BLaER1 treated with 17β-estradiol and CSF1 and Interleukin-3, amounts not matched to agents 10 nM and 100 nM (cell line): ENCODE results near the gene FLT3LG.

Source experiments
- H3K27ac ChIP-seq, 11 experiments: shearing (Covaris generic); formaldehyde crosslinking; 2 replicates each; pipeline ENCODE4 v1.8.1; 2022
- H3K27me3 ChIP-seq, 11 experiments: shearing (Covaris generic); formaldehyde crosslinking; 2 replicates each; pipeline ENCODE4 v1.8.1; 2022
- H3K36me3 ChIP-seq, 11 experiments: shearing (Covaris generic); formaldehyde crosslinking; 2 replicates each; pipeline ENCODE4 v1.8.1; 2022
- H3K4me1 ChIP-seq, 10 experiments: shearing (Covaris generic); formaldehyde crosslinking; 2 replicates each; pipeline ENCODE4 v1.8.1; 2022
- H3K4me2 ChIP-seq, 11 experiments: shearing (Covaris generic); formaldehyde crosslinking; 2 replicates each; pipeline ENCODE4 v1.8.1; 2022
- H3K4me3 ChIP-seq, 10 experiments: shearing (Covaris generic); formaldehyde crosslinking; 2 replicates each; pipeline ENCODE4 v1.8.1; 2022
- H3K9ac ChIP-seq, 11 experiments: shearing (Covaris generic); formaldehyde crosslinking; 2 replicates each; pipeline ENCODE4 v1.8.1; 2022
- H3K9me3 ChIP-seq, 11 experiments: shearing (Covaris generic); formaldehyde crosslinking; replicated peaks in 1 of 11; 2 replicates each; pipeline ENCODE4 v1.8.1; 2022
- H4K20me1 ChIP-seq, 11 experiments: shearing (Covaris generic); formaldehyde crosslinking; 2 replicates each; pipeline ENCODE4 v1.8.1; 2022
- Cebpa-rat ChIP-seq, 11 experiments: shearing (Covaris generic); IDR thresholded peaks; 2 replicates each; pipeline ENCODE4 v1.8.1; 2022

Gene FLT3LG

GRCh38 chr19:49473868-49474541, at the start of gene FLT3LG:
Gene FLT3LG, plus strand, starts transcription at chr19:49474215. Its CDS starts 425 bp downstream, at chr19:49474640.
- peak within 1 kb of the TSS; percentile 65 to 83 (median 76) for H3K9ac ChIP-seq

DNA sequence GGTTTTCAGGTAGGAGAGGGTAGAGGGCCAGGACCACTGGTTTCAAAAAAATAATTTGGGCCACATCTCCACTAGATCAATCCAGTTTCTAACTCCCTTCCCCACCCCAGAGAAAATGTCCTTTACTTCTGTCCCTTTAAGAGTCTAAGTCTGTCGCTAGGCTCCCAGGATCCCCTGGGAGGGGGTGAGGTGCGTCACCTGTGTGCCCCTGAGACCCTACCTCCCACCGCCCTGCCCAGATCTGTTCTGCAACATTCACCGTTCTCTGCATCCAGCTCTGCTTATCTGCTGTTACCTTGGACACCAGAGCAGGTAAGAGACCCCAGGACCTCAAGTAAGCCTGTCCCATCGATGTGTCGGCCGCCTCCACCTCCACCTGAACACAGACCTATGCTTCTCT, 48.8 kb upstream of the FLT3LG start, which contains the start of gene GFY:
Gene GFY (plus strand): TSS at position 211 of the 400 bp plus-strand sequence. CDS start 1,043 bp downstream, outside the sequence.
- H3K4me1 ChIP-seq: peaks cover 42 to 74% (median 67%) of the 10 kb centered on the region in 10 experiments
- H3K9ac ChIP-seq: no peak within 1 kb of the TSS
- no peak within 1 kb of the TSS for H3K27ac ChIP-seq
- peaks cover 0 to 9% (median 4%) of the 10 kb centered on the region in 11 experiments; a peak in 11 of 22 replicates for H3K9me3 ChIP-seq
- peaks cover 0 to 22% (median 6%) of the 10 kb centered on the region in 11 experiments; a peak in 11 of 22 replicates for H4K20me1 ChIP-seq
- H3K27me3 ChIP-seq: peaks cover 99 to 100% (median 100%) of the 10 kb centered on the region in 11 experiments
- H3K4me3 ChIP-seq: peak within 1 kb of the TSS in 8 of 10 experiments; percentile 3 to 56 (median 20); a peak in 9 of 20 replicates
- H3K36me3 ChIP-seq: no peaks in the 10 kb centered on the region
- no peak for TF ChIP-seq Cebpa-rat (IDR thresholded peaks at IDR 0.05)
- H3K4me2 ChIP-seq: peak within 1 kb of the TSS; percentile 62 to 93 (median 71)

More at GRCh38 chr19:49473868-49474541, at the start of gene FLT3LG:
- H3K4me3 ChIP-seq: peak within 1 kb of the TSS; percentile 46 to 71 (median 56)
- peaks cover 0 to 15% (median 0%) of the 10 kb centered on the region in 11 experiments; a peak in 6 of 22 replicates for H4K20me1 ChIP-seq
- H3K4me2 ChIP-seq: peak within 1 kb of the TSS; percentile 80 to 96 (median 88)
- peaks cover 0 to 5% (median 0%) of the 10 kb centered on the region in 11 experiments; a peak in 3 of 22 replicates for H3K36me3 ChIP-seq
- TF ChIP-seq Cebpa-rat (IDR thresholded peaks at IDR 0.05): no peak
- peaks cover 39 to 85% (median 79%) of the 10 kb centered on the region in 10 experiments for H3K4me1 ChIP-seq
- no peaks in the 10 kb centered on the region for H3K27me3 ChIP-seq
- H3K27ac ChIP-seq: peak within 1 kb of the TSS; percentile 53 to 80 (median 69); a peak in 20 of 22 replicates
- H3K9me3 ChIP-seq: no peaks in the 10 kb centered on the region

DNA sequence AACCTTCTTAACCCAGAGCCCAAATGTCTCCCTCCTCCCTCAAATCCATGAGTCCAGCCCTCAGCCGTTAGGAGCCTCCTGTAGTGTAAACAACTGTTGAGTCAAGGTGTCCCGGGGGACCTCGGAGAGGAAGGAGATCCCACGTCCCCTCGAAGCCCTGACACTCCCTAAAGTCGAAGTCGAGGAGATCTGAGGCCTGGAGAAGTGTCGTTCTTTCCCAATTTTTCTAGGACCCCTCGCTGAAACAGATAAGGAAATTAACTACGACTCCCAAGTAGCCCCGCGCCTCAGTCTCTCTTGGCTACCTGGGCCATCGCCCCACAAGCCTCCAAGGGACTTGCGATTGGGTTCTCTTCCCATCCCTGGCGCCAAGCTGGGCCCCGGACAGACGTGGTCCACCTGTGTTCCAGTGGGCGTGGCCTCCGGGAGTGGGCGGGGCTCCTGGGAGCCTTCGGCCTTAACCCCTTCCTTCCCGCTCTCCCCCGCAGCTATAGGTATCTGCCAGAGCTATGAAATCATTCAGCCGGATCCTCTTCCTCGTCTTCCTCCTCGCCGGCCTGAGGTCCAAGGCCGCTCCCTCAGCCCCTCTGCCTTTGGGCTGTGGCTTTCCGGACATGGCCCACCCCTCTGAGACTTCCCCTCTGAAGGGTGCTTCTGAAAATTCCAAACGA, 48.0 kb upstream of the FLT3LG start:
- peak overlapping the region in 8 of 10 experiments; percentile 3 to 56 (median 20); a peak in 9 of 20 replicates for H3K4me3 ChIP-seq
- peaks cover 0 to 22% (median 6%) of the 10 kb centered on the region in 11 experiments; a peak in 11 of 22 replicates for H4K20me1 ChIP-seq
- peak overlapping the region; percentile 62 to 93 (median 71) for H3K4me2 ChIP-seq
- peaks cover 42 to 77% (median 67%) of the 10 kb centered on the region in 10 experiments for H3K4me1 ChIP-seq
- H3K27me3 ChIP-seq: peaks cover 99 to 100% (median 100%) of the 10 kb centered on the region in 11 experiments
- no peaks in the 10 kb centered on the region for H3K36me3 ChIP-seq
- H3K9me3 ChIP-seq: peaks cover 0 to 6% (median 2%) of the 10 kb centered on the region in 11 experiments; a peak in 11 of 22 replicates
- no peak overlapping the region for H3K9ac ChIP-seq
- no peak overlapping the region for H3K27ac ChIP-seq
- no peak for TF ChIP-seq Cebpa-rat (IDR thresholded peaks at IDR 0.05)

DNA sequence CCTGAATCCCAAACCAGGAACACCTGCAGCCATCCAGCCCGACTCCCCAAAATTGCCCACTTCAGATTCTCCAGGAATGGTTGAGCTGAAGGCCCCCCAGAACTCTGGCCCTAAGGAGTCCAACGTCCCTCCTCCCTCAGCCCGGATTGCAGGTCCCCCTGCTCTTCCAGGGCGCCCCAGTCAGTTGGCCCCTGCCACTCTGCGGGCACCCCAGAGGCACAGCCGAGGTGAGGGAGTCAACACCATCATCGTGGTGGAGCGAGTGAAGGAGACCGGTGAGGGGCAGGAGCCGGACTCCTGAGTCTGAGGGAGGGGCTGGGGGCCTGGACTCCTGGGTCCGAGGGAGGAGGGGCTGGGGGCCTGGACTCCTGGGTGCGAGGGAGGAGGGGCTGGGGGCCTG, 46.7 kb upstream of the FLT3LG start:
- Histone ChIP-seq H3K4me2 (peak overlapping the region in 2 of 11 experiments; percentile 47 to 56; a peak in 3 of 22 replicates), H3K4me3 (no peak overlapping the region), H3K9me3 (peaks cover 2 to 15% (median 7%) of the 10 kb centered on the region in 11 experiments; a peak in 15 of 22 replicates), H3K27me3 (peaks cover 100% of the 10 kb centered on the region in 11 experiments), H3K36me3 (no peaks in the 10 kb centered on the region), H4K20me1 (peaks cover 0 to 20% (median 6%) of the 10 kb centered on the region in 11 experiments; a peak in 11 of 22 replicates), H3K4me1 (peaks cover 36 to 78% (median 63%) of the 10 kb centered on the region in 10 experiments), H3K9ac (no peak overlapping the region), H3K27ac (no peak overlapping the region)
- TF ChIP-seq Cebpa-rat (IDR thresholded peaks at IDR 0.05): no peak

DNA sequence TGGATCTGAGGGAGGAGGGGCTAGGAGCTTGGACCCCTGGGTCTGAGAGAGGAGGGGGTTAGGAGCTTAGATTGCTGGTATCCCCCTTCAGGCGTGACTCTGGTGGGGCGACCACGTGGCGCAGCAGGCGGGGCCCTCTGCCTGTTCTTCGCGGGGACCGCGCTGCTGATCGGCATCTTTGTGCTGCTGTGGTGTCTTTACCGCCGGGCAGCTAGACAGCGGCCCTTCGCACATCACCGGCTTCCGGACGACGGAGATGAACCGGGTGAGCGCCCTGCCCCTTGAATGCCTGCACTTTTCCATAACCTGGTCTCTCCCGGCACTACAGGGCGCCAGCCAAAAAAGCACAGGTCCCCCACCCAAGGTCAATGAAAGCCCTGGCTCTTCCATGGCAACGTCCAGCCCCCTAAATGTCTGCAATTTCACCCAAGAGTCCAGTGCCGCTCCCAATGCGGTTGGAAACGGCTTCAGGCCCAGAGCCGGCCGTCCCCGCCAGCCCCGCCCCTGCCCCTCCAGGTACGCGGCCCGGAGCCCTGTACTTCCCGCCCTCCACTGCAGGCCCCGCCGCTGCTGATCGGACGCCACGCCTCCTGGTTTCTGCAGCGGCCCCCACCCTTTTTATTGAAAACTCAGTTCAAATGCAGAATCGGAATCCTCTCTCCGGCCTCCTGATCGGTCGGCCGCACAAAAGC, 46.0 kb upstream of the FLT3LG start:
- H3K27ac ChIP-seq: no peak overlapping the region
- no peak overlapping the region for H3K9ac ChIP-seq
- peaks cover 0 to 17% (median 5%) of the 10 kb centered on the region in 11 experiments; a peak in 11 of 22 replicates for H4K20me1 ChIP-seq
- no peaks in the 10 kb centered on the region for H3K36me3 ChIP-seq
- peaks cover 30 to 73% (median 58%) of the 10 kb centered on the region in 10 experiments for H3K4me1 ChIP-seq
- no peak for TF ChIP-seq Cebpa-rat (IDR thresholded peaks at IDR 0.05)
- H3K9me3 ChIP-seq: peaks cover 4 to 20% (median 14%) of the 10 kb centered on the region in 11 experiments; a peak in 15 of 22 replicates
- peaks cover 100% of the 10 kb centered on the region in 11 experiments for H3K27me3 ChIP-seq
- H3K4me2 ChIP-seq: peak overlapping the region in 10 of 11 experiments; percentile 21 to 70 (median 50); a peak in 17 of 22 replicates
- H3K4me3 ChIP-seq: peak overlapping the region in 2 of 10 experiments; percentile 26 to 46; a peak in 2 of 20 replicates

DNA sequence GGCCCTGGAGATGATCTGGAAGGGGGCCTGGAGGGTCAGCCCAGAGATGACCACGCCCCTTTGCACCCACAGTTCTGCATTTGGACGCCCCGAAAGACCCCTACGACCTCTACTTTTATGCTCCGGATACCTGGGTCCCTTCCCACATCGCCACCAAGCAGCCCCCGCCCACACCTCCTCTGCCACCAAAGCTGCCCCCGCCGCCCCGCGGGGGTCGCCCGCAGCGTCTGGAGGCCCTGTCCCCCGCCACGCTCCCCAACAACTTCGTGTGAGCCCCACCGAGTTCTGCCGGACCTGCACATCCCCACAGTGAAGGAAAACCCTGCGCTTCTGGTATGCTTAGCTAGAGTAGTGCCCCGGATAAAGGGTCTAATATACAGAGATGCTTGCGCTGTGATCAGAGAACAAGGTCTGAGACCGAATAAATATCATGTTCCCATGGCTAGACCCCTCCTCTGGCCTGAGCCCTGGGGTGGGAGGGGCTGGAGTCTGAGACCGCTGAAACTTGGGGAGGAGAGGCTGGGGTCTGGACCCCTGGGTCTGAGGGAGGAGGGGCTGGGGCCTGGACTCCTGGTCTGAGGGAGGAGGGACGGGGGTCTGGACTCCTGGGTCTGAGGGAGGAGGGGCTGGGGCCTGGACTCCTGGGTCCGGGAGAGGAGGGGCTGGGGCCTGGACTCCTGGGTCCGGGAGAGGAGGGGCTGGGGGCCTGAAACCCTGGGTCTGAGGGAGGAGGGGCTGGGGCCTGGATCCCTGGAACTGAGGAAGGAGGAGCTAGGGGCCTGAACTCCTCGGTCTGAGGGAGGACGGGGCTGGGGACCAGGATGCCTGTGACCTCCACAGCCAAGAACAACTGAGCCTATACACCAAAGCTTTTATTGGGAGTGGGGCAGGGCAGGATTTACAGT, 45.2 kb upstream of the FLT3LG start:
- peak overlapping the region in 9 of 11 experiments; percentile 21 to 70 (median 51); a peak in 11 of 22 replicates for H3K4me2 ChIP-seq

GRCh38 chr19:49430172-49430677, 43.8 kb upstream of the FLT3LG start:
- Histone ChIP-seq H3K27me3 (peaks cover 100% of the 10 kb centered on the region in 11 experiments), H3K27ac (no peak overlapping the region), H3K4me2 (peak overlapping the region in 6 of 11 experiments; percentile 9 to 16 (median 12); a peak in 5 of 22 replicates), H3K4me3 (no peak overlapping the region), H3K36me3 (no peaks in the 10 kb centered on the region), H3K4me1 (peaks cover 19 to 54% (median 42%) of the 10 kb centered on the region in 10 experiments), H3K9me3 (peaks cover 4 to 27% (median 18%) of the 10 kb centered on the region in 11 experiments; a peak in 15 of 22 replicates), H4K20me1 (peaks cover 0 to 9% (median 0%) of the 10 kb centered on the region in 11 experiments; a peak in 4 of 22 replicates), H3K9ac (no peak overlapping the region)
- TF ChIP-seq Cebpa-rat (IDR thresholded peaks at IDR 0.05): no peak

More for the DNA sequence above, 45.2 kb upstream of the FLT3LG start:
- Histone ChIP-seq H3K9me3 (peaks cover 4 to 24% (median 18%) of the 10 kb centered on the region in 11 experiments; a peak in 15 of 22 replicates), H3K4me3 (0 out of 20 replicates have a peak overlapping the region, but pooled peaks of 1 of the 10 experiments have one; percentile 26), H4K20me1 (peaks cover 0 to 9% (median 0%) of the 10 kb centered on the region in 11 experiments; a peak in 6 of 22 replicates), H3K9ac (no peak overlapping the region), H3K27ac (no peak overlapping the region), H3K4me1 (peaks cover 22 to 65% (median 50%) of the 10 kb centered on the region in 10 experiments), H3K36me3 (no peaks in the 10 kb centered on the region), H3K27me3 (peaks cover 100% of the 10 kb centered on the region in 11 experiments)
- TF ChIP-seq Cebpa-rat (IDR thresholded peaks at IDR 0.05): no peak
